B cell (primary cell): ENCODE results near the gene C1QL2. TPM values are rescaled to one million over a fixed set of nuclear protein-coding genes. Genes with fewer than 3 reads are reported as not detected.

Source experiments
- ATAC-seq: fragments of 200-7000 bp; cut with Tn5 transposase; one replicate; pipeline ENCODE4 v1.10.0; 2021; ENCODE audit warnings: low read depth, mild to moderate bottlenecking, moderate number of reproducible peaks, moderate library complexity
- CTCF ChIA-PET: fragments of 350-600 bp; sonication (Branson Sonifier 250); formaldehyde crosslinking; loops from one replicate; lab custom pipeline; 2021; ENCODE audit warnings: antibody characterized with exemption, inconsistent platforms; lab: Charles Lee
- POLR2A ChIA-PET: fragments of 350-600 bp; sonication (Branson Sonifier 250); formaldehyde crosslinking; loops from one replicate; lab custom pipeline; 2021; ENCODE audit warnings: antibody characterized with exemption; lab: Charles Lee
- DNase-seq: peaks from one replicate; pipeline ENCODE4 v3.0.0; 2013
- H2AFZ ChIP-seq: 2 replicates; pipeline ENCODE4 v1.6.1; 2012; ENCODE audit warnings: mild to moderate bottlenecking, low read depth, low read length; ENCODE audit not compliant: insufficient read depth, poor library complexity, severe bottlenecking
- H3K27ac ChIP-seq, 2 donors: 1 replicate in 1 of 2; 2 replicates in 1 of 2; pipeline ENCODE4 v1.5.1; 2012 to 2013; ENCODE audit warnings: low read length in 2 of 2, mild to moderate bottlenecking in 2 of 2, moderate library complexity in 1 of 2
- H3K27me3 ChIP-seq, 4 experiments: fragments of 200-600 bp in 1 of 4; sonication (generic) in 1 of 4; replicated peaks in 1 of 4; 1 replicate in 2 of 4; 2 replicates in 2 of 4; pipeline versions ENCODE4 v1.6.1 to v1.7.0; 2013 to 2016; ENCODE audit warnings: low read length in 3 of 4, mild to moderate bottlenecking in 2 of 4, mixed read lengths in 1 of 4, moderate library complexity in 1 of 4; ENCODE audit not compliant: insufficient read depth in 4 of 4, control insufficient read depth in 3 of 4; ENCODE audit errors: control extremely low read depth in 1 of 4
- H3K36me3 ChIP-seq, 2 experiments: replicated peaks in 1 of 2; 1 replicate in 1 of 2; 2 replicates in 1 of 2; pipeline versions ENCODE4 v1.6.1 to v1.7.1; 2013; ENCODE audit warnings: low read length in 1 of 2; ENCODE audit not compliant: insufficient read depth in 2 of 2, control insufficient read depth in 1 of 2; ENCODE audit errors: control extremely low read depth in 1 of 2, extremely low read depth in 1 of 2
- H3K4me1 ChIP-seq, 2 donors: fragments of 200-600 bp in 1 of 2; sonication (generic) in 1 of 2; 1 replicate in 1 of 2; 2 replicates in 1 of 2; pipeline versions ENCODE4 v1.5.1 to v1.6.1; 2013 to 2017; ENCODE audit warnings: low read length in 2 of 2; ENCODE audit not compliant: control insufficient read depth in 2 of 2, insufficient read depth in 2 of 2
- H3K4me2 ChIP-seq: replicated peaks from 2 replicates; pipeline ENCODE3; 2012; ENCODE audit warnings: mild to moderate bottlenecking, low read depth, low read length; ENCODE audit not compliant: poor library complexity, severe bottlenecking
- H3K4me3 ChIP-seq, 5 experiments: fragments of 200-600 bp in 1 of 5; sonication (generic) in 1 of 5; 1 replicate in 3 of 5; 2 replicates in 2 of 5; pipeline versions ENCODE4 v1.5.1 to v1.7.0; 2011 to 2016; ENCODE audit warnings: low read length in 4 of 5, mild to moderate bottlenecking in 4 of 5, low read depth in 2 of 5, control low read depth in 1 of 5, moderate library complexity in 1 of 5; ENCODE audit not compliant: insufficient read depth in 1 of 5; ENCODE audit errors: control extremely low read depth in 1 of 5, extremely low read depth in 1 of 5
- H3K79me2 ChIP-seq: fragments of 200-600 bp; sonication (generic); one replicate; pipeline ENCODE4 v1.6.0; 2016; ENCODE audit warnings: low read length; ENCODE audit not compliant: control insufficient read depth, insufficient read depth
- H3K9ac ChIP-seq: fragments of 200-600 bp; sonication (generic); 2 replicates; pipeline ENCODE4 v1.6.1; 2017; ENCODE audit warnings: mild to moderate bottlenecking, low read length, moderate library complexity
- H3K9me3 ChIP-seq, 3 donors: one replicate each; pipeline versions ENCODE4 v1.6.1 to v1.7.1; 2013; ENCODE audit warnings: low read length in 2 of 3; ENCODE audit not compliant: control insufficient read depth in 2 of 3, insufficient read depth in 1 of 3; ENCODE audit errors: control extremely low read depth in 1 of 3
- H4K20me1 ChIP-seq: 2 replicates; pipeline ENCODE4 v1.6.0; 2012; ENCODE audit warnings: mild to moderate bottlenecking, low read length; ENCODE audit not compliant: insufficient read depth, control insufficient read depth, poor library complexity, severe bottlenecking
- H3K27ac Mint-ChIP-seq: one replicate; pipeline ENCODE4 v1.8.0; 2021; ENCODE audit warnings: mixed read lengths
- H3K27me3 Mint-ChIP-seq: one replicate; pipeline ENCODE4 v1.8.0; 2021; ENCODE audit warnings: mixed read lengths
- H3K4me1 Mint-ChIP-seq: one replicate; pipeline ENCODE4 v1.8.0; 2021; ENCODE audit warnings: mixed read lengths
- H3K4me3 Mint-ChIP-seq: one replicate; pipeline ENCODE4 v1.8.0; 2021; ENCODE audit warnings: mixed read lengths
- H3K9me3 Mint-ChIP-seq: one replicate; pipeline ENCODE4 v1.8.0; 2022; ENCODE audit warnings: mixed read lengths; ENCODE audit not compliant: insufficient read depth
- CTCF ChIP-seq: fragments of 200-600 bp; IDR thresholded peaks from one replicate; pipeline ENCODE4 v1.8.0; 2022; ENCODE audit warnings: antibody characterized with exemption, mild to moderate bottlenecking
- EZH2 ChIP-seq: IDR thresholded peaks from 2 replicates; pipeline ENCODE4 v1.6.1; 2012; ENCODE audit warnings: borderline replicate concordance, low read depth, mild to moderate bottlenecking, moderate library complexity, low read length; ENCODE audit not compliant: insufficient read depth, poor library complexity, severe bottlenecking
- WGBS: methylation state at CpG from one replicate; pipeline ENCODE4 v1.1.5; 2013; ENCODE audit warnings: missing lambda C conversion rate; ENCODE audit not compliant: insufficient coverage; 5-methylcytosine and 5-hydroxymethylcytosine counted together
- intact Hi-C: fragments of 100-400 bp; cut with micrococcal nuclease; formaldehyde crosslinking; loops from one replicate; pipeline ENCODE4 v1.10.0; 2022
- polyA plus RNA-seq: library from polyadenylated mRNA; depleted of rRNA; stranded (reverse); fragments of >200 nt; gene quantifications from 2 replicates; pipeline ENCODE4 v1.2.3, GENCODE V29; 2012
- total RNA-seq, 2 donors: library from RNA; stranded (reverse); fragments of 120-200 nt in 1 of 2; gene quantifications; 1 replicate in 1 of 2; 2 replicates in 1 of 2; pipeline versions ENCODE4 v1.2.3 to v1.2.4, GENCODE V29; 2013 to 2022

The C1QL2 gene
- total and polyA plus RNA-seq, 2 donors (not counting 1 experiment from before 2014, with no cell fraction given): not detected

GRCh38 chr2:119144806-119145205 is 13.7 kb downstream of the C1QL2 start:
- no peak for TF ChIP-seq EZH2
- TF ChIP-seq CTCF: no peak
- CTCF ChIA-PET: no interaction called here
- H3K27me3 Mint-ChIP-seq: peaks cover 29% of the 10 kb centered on the region
- no peak overlapping the region for H3K27ac Mint-ChIP-seq
- no peak overlapping the region for H3K4me3 Mint-ChIP-seq
- Histone ChIP-seq H3K9ac (no peak overlapping the region), H3K4me2 (no peak overlapping the region), H3K27me3 (peaks cover 0 to 7% (median 0%) of the 10 kb centered on the region in 4 experiments), H3K4me1 (no peaks in the 10 kb centered on the region), H3K4me3 (no peak overlapping the region), H3K36me3 (no peaks in the 10 kb centered on the region), H3K9me3 (peaks cover 0 to 2% (median 0%) of the 10 kb centered on the region in 3 donors), H4K20me1 (no peaks in the 10 kb centered on the region), H2AFZ (no peak overlapping the region), H3K27ac (no peak overlapping the region), H3K79me2 (no peaks in the 10 kb centered on the region)
- intact Hi-C loops: no loop called here
- ATAC-seq: no peak
- 91% methylated on average over 5 of the region's 5 CpGs for WGBS
- no peak for DNase-seq
- H3K9me3 Mint-ChIP-seq: no peaks in the 10 kb centered on the region
- H3K4me1 Mint-ChIP-seq: no peaks in the 10 kb centered on the region
- POLR2A ChIA-PET: no interaction called here

- DNase-seq: no peak
Observed at GRCh38 chr2:119142824-119143223, 15.7 kb downstream of the C1QL2 start.

More at GRCh38 chr2:119142824-119143223, 15.7 kb downstream of the C1QL2 start:
- POLR2A ChIA-PET: no interaction called here
- peaks cover 26% of the 10 kb centered on the region for H3K27me3 Mint-ChIP-seq
- no peak overlapping the region for H3K4me3 Mint-ChIP-seq
- Histone ChIP-seq H3K4me3 (no peak overlapping the region), H3K4me2 (no peak overlapping the region), H3K9ac (no peak overlapping the region), H3K79me2 (no peaks in the 10 kb centered on the region), H2AFZ (no peak overlapping the region), H3K9me3 (no peaks in the 10 kb centered on the region), H4K20me1 (no peaks in the 10 kb centered on the region), H3K27me3 (peaks cover 0 to 4% (median 0%) of the 10 kb centered on the region in 4 experiments), H3K36me3 (no peaks in the 10 kb centered on the region), H3K27ac (no peak overlapping the region), H3K4me1 (no peaks in the 10 kb centered on the region)
- no peak for TF ChIP-seq CTCF
- no peak for TF ChIP-seq EZH2
- intact Hi-C loops: no loop called here
- no peak for ATAC-seq
- WGBS: 81% methylated on average over 7 of the region's 11 CpGs
- no peak overlapping the region for H3K27ac Mint-ChIP-seq
- CTCF ChIA-PET: no interaction called here
- H3K9me3 Mint-ChIP-seq: no peaks in the 10 kb centered on the region
- H3K4me1 Mint-ChIP-seq: no peaks in the 10 kb centered on the region
